AG04449 (cell line): ENCODE measurements around the gene VWA2.

Experiments
- CTCF ChIA-PET: fragments of 350-600 bp; formaldehyde crosslinking; extraction: SDS; loops from one replicate; lab custom pipeline; 2021; ENCODE audit warnings: antibody characterized with exemption; lab: Yijun Ruan, JAX
- POLR2A ChIA-PET: fragments of 400-600, 350-600 bp; formaldehyde crosslinking; extraction: SDS; loops from one replicate; lab custom pipeline; 2020; ENCODE audit warnings: antibody characterized with exemption, inconsistent platforms; lab: Yijun Ruan, JAX
- DNase-seq: peaks from one replicate; pipeline ENCODE4 v3.0.0-alpha.2; 2010; ENCODE audit warnings: low read depth, low spot score
- H3K4me3 ChIP-seq: 2 replicates; pipeline ENCODE4 v1.5.1; 2011; ENCODE audit warnings: low read depth, mild to moderate bottlenecking, control low read depth, low read length
- CTCF ChIP-seq: IDR thresholded peaks from one replicate; pipeline ENCODE4 v1.5.1; 2011; ENCODE audit warnings: mild to moderate bottlenecking, moderate library complexity, low read length, control low read depth, inconsistent platforms; ENCODE audit not compliant: insufficient read depth; ENCODE audit errors: missing control alignments

VWA2 gene

GRCh38 chr10:114284346-114285071 lies 45.5 kb downstream of the VWA2 start:
- POLR2A ChIA-PET, result no interaction called here
- no peak for DNase-seq
- H3K4me3 ChIP-seq, result no peak overlapping the region
- CTCF ChIA-PET, result interaction anchor here (1.7 kb wide), 1 partner anchor 20 kb away, joined by 10 read pairs; no protein-coding TSS in a partner anchor
- no peak for TF ChIP-seq CTCF

GRCh38 chr10:114285961-114286441 lies 46.9 kb downstream of the VWA2 start:
- TF ChIP-seq CTCF, result no peak
- no peak for DNase-seq
- no peak overlapping the region for H3K4me3 ChIP-seq
- CTCF ChIA-PET, result interaction anchor here (3.3 kb wide), 1 partner anchor 18 kb away, joined by 17 read pairs; no protein-coding TSS in a partner anchor
- POLR2A ChIA-PET, result no interaction called here

- ChIA-PET POLR2A (no interaction called here), CTCF (interaction anchor here (3.3 kb wide), 1 partner anchor 17 kb away, joined by 17 read pairs; no protein-coding TSS in a partner anchor)
- DNase-seq, result no peak
- no peak for TF ChIP-seq CTCF
- H3K4me3 ChIP-seq, result no peak overlapping the region
Observed at GRCh38 chr10:114286921-114287320, 47.9 kb downstream of the VWA2 start.

- ChIA-PET POLR2A (no interaction called here), CTCF (interaction anchor here (3.3 kb wide), 1 partner anchor 15 kb away, joined by 17 read pairs; no protein-coding TSS in a partner anchor)
- no peak for TF ChIP-seq CTCF
- no peak for DNase-seq
- no peak overlapping the region for H3K4me3 ChIP-seq
Observed at GRCh38 chr10:114288424-114289095, 49.5 kb downstream of the VWA2 start.

- no peak for DNase-seq
- no peak for TF ChIP-seq CTCF
- H3K4me3 ChIP-seq, result no peak overlapping the region
- POLR2A ChIA-PET, result no interaction called here
- CTCF ChIA-PET, result interaction anchor here (5.5 kb wide), 1 partner anchor 15 kb away, joined by 40 read pairs; no protein-coding TSS in a partner anchor
Observed at GRCh38 chr10:114289096-114289436, 50.0 kb downstream of the VWA2 start.

- ChIA-PET POLR2A (interaction anchor here (0.6 kb wide), 1 partner anchor 13 kb away, joined by 4 read pairs; no protein-coding TSS in a partner anchor), CTCF (interaction anchor here (5.5 kb wide), 1 partner anchor 14 kb away, joined by 40 read pairs; no protein-coding TSS in a partner anchor)
- DNase-seq, result no peak
- no peak for TF ChIP-seq CTCF
- no peak overlapping the region for H3K4me3 ChIP-seq
Observed at GRCh38 chr10:114290038-114290437, 51.0 kb downstream of the VWA2 start.
